ENCODE data around the gene MTTP.

The MTTP gene

GRCh38 chr4:99593781-99594641 is 19.4 kb downstream of the MTTP start:
- no peak for DNase-seq

GRCh38 chr4:99594818-99595217 is 20.2 kb downstream of the MTTP start:
- no peak for DNase-seq

- DNase-seq = no peak
Observed at GRCh38 chr4:99606716-99607115, 32.1 kb downstream of the MTTP start.

GRCh38 chr4:99608417-99608816 is 33.8 kb downstream of the MTTP start:
- no peak for DNase-seq

GRCh38 chr4:99610605-99611175 is 36.1 kb downstream of the MTTP start:
- no peak for DNase-seq

- no peak for DNase-seq
Observed at GRCh38 chr4:99612281-99612680, 37.7 kb downstream of the MTTP start.

- DNase-seq = no peak
Observed at GRCh38 chr4:99612704-99613103, 38.1 kb downstream of the MTTP start.

GRCh38 chr4:99614491-99614890 is 39.9 kb downstream of the MTTP start:
- DNase-seq = no peak

GRCh38 chr4:99615170-99615820 is 40.7 kb downstream of the MTTP start:
- DNase-seq = no peak

- no peak for DNase-seq
Observed at GRCh38 chr4:99617374-99617773, 42.8 kb downstream of the MTTP start.

- DNase-seq = no peak
Observed at GRCh38 chr4:99622341-99622740, 47.7 kb downstream of the MTTP start.

- DNase-seq = no peak
Observed at GRCh38 chr4:99624141-99624719, 49.6 kb downstream of the MTTP start.

GRCh38 chr4:99625369-99625768 is 50.7 kb downstream of the MTTP start:
- DNase-seq = no peak

- DNase-seq = no peak
Observed at GRCh38 chr4:99628040-99628439, 53.4 kb downstream of the MTTP start.

GRCh38 chr4:99629962-99630554 is 55.4 kb downstream of the MTTP start:
- no peak for DNase-seq

- no peak for DNase-seq
Observed at GRCh38 chr4:99630857-99631360, 56.3 kb downstream of the MTTP start.

- no peak for DNase-seq
Observed at GRCh38 chr4:99633772-99634171, 59.1 kb downstream of the MTTP start.

GRCh38 chr4:99634742-99635360 is 60.2 kb downstream of the MTTP start:
- no peak for DNase-seq

- no peak for DNase-seq
Observed at GRCh38 chr4:99635601-99636000, 61.0 kb downstream of the MTTP start.

- DNase-seq = no peak
Observed at GRCh38 chr4:99636422-99636821, 61.8 kb downstream of the MTTP start.

GRCh38 chr4:99637174-99637573 is 62.5 kb downstream of the MTTP start:
- no peak for DNase-seq

- no peak for DNase-seq
Observed at GRCh38 chr4:99640676-99641075, 66.1 kb downstream of the MTTP start.

Data from stimulated activated CD4-positive, alpha-beta T cell treated with anti-CD3 and anti-CD28 coated beads, Interleukin-2, amount 100 ng/mL, for 48 hours (primary cell).